HG03575 (cell line): ENCODE results near the gene CPA2.
"Not testable (repeated sequence)": the region's sequence is repeated elsewhere in the genome, so short reads cannot be mapped to it uniquely, and the experiment has no call there.

Experiments
- ATAC-seq: cut with Tn5 transposase; IDR thresholded peaks from one replicate; pipeline ENCODE4 v1.9.1; 2021; ENCODE audit not compliant: unreplicated experiment, insufficient number of reproducible peaks, low FRiP score; ENCODE audit errors: extremely low read depth

Gene CPA2

DNA sequence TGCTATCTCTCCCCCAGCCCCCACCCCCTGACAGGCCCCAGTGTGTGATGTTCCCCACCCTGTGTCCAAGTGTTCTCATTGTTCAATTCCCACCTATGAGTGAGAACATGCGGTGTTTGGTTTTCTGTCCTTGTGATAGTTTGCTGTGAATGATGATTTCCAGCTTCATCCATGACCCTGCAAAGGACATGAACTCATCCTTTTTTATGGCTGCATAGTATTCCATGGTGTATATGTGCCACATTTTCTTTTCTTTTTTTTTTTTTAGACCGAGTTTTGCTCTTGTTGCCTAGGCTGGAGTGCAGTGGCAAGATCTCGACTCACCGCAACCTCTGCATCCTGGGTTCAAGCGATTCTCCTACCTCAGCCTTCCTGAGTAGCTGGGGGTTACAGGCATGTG is 17.8 kb upstream of the CPA2 start:
- ATAC-seq: not testable (repeated sequence)

DNA sequence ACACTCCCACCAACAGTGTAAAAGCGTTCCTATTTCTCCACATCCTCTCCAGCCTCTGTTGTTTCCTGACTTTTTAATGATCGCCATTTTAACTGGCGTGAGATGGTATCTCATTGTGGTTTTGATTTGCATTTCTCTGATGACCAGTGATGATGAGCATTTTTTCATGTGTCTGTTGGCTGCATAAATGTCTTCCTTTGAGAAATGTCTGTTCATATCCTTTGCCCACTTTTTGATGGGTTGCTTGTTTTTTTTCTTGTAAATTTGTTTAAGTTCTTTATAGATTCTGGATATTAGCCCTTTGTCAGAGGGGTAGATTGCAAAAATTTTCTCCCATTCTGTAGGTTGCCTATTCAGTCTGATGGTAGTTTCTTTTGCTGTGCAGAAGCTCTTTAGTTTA is 17.0 kb upstream of the CPA2 start:
- not testable (repeated sequence) for ATAC-seq

DNA sequence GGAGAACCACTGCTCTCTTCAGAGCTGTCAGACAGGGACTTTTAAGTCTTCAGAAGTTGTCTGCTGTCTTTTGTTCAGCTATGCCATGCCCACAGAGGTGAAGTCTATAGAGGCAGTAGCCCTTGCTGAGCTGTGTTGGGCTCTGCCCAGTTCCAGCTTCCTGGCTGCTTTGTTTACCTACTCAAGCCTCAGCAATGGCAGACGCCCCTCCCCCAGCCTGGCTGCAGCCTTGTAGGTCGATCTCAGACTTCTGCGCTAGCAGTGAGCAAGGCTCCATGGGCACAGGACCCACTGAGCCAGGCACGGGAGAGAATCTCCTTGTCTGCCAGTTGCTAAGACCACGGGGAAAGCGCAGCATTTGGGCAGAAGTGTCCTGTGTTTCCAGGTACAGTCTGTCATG is 12.1 kb upstream of the CPA2 start:
- ATAC-seq: no peak

DNA sequence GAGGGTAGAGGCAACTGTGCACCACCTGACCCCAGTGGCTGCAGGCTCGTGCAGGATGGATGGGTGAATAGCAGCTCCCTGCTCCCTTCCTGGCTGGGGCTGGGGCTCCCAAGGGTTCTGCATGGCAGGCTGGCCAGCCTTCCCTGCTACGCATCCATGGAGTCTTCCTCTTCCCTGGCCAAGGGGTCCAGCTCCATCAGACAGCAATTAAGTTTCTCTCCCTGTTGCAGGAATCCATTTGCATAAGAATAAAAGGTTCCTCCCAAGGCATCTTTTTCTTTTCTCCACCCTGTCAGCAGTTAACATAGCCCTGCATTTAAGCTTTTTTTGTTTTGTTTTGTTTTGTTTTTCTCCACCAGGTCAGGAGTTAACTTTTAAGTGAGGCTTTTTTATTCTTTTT is 10.0 kb upstream of the CPA2 start:
- no peak for ATAC-seq

DNA sequence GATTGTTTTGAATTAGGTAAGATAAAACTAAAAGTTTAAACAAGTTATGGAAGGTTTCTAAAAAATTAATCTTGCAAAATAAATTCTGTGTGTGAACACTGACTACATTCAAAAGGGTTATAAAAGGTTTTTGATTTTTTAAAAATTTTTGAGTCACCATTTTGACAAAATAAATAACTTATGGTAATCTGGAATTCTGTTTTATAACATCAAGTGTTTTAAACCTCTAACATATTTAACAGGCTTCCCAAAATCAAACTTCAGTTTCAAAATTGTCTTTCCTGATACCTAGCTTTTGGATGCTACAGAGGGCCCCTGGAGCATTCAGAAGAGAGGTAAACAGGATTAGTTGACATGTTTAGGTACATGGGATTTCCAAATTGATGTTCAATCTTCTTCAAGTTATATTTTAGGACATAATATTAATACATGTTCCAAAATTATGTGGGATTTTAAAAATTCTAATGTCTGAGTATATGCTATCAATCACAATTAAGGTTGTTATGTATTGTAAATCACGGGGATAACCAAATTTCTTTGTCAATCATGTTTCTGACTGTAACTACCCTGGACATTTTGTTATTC is 8.1 kb upstream of the CPA2 start:
- no peak for ATAC-seq

DNA sequence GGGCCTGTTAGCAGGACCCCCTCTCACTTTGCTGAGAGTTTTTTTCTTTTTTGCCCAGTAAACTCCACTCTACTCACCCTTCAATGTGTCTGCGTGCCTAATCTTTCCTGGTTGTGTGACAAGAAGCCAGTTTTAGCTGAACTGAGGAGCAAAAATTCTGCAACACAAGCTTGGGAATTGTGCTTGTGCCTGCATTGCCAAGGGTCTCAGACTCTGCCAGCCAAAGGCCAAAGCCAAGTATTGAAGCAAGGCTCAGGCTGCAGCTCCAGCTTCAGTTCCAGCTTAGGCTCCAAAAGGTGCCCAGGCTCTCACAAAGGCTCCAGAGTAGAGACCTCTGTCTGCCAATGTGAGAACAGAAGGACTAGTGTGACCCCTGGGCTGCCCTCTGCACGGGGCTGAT is 4.2 kb upstream of the CPA2 start:
- ATAC-seq: no peak

DNA sequence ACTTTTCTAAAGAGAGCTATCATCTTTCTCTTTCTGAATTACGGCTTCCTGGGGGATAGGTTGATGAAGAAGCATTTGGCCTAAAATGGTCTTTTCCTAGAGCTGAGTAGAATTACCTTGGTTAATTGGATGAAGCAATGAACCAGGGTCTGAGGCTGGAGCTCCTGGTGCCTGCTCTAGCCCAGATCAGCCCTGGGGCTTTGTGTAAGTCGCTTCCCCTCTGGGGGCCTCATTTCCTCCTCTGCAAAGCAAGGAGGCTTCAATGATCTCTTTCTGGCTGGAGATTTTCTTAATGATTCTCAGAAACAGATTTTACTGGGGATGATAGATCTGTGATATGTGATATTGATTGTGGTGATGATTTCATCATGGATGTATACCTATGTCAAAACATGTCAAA is 3.5 kb upstream of the CPA2 start:
- ATAC-seq: no peak

DNA sequence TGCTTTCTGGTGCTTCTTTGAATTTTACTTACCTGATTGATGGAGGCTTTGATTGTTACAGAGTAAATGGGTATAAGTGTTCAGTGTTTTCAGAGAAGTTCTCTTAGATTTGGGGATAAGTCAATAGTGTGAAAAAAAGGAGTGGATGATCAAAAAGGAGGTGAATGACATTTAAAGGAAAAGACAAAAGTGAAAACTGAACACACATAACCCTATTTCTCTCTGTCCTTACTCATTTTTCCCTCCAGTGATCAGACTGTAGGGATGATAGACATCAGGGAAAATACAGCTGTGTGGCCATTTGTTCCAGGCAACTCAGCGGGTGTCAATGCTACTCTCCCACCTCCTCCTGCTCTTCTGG is 278 bp downstream of the CPA2 start:
- ATAC-seq: no peak

DNA sequence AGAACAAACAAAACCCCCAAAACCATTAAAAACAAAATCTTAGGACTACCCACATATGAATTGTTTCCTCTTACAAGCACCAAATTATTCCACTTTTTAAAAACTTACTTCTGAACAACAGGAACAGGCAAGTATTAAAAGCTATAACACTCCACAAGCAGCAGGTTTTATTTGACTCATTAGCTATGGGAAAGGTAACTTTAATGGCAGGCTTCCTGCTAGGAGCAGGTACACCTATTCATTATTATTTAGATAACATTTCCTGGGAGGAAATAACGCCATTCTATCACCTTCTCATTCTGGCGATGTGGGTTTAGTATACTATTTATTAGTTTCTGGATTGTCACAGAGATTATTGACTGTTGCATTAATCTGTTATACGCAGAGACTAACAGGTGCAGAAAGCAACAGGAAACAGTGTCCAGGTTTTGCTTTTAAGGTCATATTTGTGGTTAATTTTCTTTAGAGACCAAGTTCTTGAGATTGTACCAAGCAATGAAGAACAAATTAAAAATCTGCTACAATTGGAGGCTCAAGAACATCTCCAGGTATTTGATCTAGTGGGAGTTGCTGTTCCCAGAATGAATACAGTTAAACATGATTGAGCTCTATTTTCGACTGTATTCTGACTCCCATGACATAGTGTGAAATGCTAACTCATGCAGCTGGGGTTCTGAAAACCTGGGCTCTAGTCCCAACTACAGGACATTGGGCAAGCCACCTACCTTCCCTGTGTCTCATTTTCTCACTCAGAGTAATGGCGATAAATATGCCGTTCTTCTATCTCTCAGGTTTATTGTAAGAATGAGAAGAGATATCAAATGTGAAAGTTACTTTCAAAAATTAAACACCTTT is 2.0 kb downstream of the CPA2 start:
- ATAC-seq: no peak

DNA sequence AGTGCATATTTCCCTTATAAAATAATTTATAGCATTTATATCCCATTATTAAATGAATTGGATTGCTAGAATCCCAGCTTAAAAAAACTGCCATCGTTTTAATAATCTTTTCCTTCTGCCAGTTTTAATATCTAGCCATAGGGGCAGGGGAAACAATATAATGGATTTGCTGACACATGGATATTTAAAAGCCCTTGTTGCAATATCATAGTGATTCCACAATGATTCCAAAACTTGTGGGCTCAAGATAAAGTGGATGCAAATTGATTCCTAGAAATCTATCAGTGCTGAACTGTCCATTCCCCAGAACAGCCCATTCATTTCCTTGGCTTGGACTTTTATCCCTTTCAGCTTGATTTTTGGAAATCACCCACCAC is 2.6 kb downstream of the CPA2 start:
- ATAC-seq: no peak

DNA sequence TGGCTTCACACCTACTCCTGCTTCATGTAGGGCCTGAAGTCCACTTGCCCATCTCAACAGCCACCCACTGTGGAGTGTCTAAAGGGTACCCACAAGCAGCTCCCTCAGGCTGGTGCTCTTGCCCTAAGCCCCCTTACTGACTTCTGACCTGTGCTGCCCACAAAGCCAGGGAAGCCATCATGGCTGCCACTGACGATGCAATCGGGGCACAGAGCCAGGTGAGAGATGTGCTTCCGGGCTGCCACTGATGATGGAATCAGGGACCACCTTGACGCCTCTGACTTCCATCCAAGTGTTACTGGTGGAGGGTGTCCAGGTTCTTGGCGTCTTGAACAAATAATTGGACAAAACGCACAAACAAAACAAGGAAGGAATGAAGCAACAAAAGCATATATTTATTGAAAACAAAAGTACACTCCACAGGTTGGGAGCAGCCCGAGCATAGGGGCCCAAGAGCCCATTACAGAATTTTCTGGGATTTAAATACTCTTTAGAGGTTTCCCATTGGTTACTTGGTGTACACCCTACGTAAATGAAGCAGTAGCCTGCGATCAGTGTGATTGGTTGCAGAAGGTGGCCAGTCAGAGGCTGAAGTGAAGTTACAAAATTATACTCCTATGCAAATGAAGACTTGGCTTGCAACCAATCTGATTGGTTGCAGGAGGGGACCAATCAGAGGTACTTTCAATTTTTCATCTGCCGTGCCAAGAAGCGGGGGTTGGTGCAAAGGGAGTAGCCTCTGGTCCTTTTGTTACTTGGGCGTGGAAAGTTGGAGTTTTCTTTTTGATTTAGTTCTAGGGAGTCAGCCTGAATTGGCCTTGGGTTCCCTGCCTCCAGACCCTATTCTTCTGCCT is 4.5 kb downstream of the CPA2 start:
- ATAC-seq: no peak

DNA sequence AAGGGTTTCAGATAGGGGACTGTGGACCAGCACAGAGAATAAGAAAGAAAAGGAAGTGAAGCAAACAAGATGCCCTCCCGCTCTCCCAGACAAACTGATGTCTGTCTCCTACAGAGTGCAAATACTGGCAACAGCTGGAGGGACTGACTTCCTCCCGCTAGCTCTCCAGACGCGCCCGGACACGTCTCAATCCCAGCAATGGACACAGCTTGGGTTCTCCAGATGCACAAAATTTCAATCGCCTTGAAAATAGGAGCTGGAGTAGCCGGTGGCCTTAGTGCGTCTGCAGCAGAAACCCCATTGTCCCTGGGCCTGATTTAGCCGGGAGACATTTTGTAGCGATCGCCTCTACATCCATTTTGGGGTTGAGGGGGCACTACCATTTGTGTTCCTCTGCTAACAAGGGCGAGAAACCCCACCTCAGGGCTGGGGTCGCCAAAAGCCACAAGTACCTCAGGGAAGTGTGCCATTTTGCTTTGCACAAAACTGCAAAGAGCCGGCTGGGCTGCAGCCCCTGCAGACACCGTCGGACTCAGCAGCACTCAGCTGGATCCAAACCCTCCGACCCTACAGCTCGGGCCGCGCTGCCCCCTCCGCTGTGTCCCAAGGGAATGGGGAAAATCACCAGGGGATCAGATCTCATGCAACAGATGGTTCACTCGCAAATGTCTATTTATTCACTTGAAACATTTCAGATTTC is 5.9 kb downstream of the CPA2 start:
- ATAC-seq: no peak

DNA sequence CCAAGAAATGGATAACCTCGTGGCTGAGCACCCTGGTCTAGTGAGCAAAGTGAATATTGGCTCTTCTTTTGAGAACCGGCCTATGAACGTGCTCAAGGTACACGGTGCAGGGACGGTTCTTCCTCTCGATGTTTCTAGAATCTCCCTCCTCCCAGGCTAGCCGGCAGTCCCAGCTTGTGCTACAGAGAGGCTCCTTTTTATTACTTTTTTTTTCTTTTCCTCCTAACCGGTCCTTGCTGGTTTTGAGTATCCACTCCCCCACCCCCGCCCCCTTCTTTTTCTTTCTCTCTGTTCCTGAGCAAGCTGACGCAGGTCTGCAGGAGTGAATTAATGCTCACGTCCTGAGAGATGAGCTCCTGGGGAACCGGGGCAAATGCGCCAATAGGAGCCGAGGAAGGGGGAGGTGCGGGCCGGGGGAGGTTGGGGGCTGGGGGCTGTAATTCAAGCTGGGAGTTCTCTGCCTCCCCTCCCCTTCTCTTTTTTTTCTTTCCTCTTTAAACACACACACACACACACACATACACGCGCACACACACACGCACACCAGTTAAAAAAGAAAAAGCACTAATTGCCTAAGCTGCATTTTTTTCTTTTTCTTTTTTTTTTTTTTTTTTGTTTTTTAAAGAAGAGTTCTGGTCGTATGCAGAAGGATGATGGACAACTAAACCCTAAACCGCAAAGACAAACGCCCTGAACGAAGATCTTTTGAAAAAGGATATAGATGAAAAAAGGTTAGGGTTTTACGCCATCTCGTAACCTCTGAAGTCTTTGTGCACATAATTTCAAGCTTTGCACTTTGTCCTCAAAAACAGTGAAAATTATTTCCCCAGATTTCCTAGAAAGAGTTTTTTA is 6.6 kb downstream of the CPA2 start:
- no peak for ATAC-seq

DNA sequence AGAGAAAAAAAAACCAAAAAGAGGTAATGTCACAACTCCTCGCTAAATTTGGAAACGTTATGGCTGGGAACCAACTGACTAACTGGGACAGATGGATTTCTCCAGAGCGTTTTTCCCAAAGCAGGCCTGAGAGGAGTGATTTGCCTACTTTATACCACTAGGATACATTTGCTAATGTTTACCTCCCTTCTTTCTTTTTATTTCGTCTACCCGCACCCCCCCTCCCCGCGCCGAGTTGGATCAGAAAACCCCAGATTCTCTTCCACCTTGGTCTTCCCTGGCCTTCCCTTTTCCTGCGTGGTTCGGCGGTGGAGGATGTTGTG is 7.2 kb downstream of the CPA2 start:
- no peak for ATAC-seq

DNA sequence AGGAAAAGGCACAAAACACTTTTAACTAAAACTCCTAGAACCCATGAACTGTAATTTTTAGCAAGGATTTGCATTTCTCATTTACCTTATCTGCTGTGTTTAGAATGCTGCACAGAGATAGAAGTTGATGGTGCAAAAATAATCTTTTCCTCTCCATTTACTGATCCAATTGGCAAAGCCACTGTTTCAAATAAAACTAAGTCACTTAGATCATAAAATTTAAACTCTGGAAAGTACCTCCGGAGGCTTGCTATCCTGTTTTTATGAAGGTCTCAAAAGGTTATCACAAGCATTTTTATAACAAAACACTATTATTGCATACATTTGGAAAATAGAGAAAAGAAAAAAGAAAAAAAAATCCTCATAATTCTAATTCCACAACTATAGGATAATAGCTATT is 7.6 kb downstream of the CPA2 start:
- ATAC-seq: no peak

DNA sequence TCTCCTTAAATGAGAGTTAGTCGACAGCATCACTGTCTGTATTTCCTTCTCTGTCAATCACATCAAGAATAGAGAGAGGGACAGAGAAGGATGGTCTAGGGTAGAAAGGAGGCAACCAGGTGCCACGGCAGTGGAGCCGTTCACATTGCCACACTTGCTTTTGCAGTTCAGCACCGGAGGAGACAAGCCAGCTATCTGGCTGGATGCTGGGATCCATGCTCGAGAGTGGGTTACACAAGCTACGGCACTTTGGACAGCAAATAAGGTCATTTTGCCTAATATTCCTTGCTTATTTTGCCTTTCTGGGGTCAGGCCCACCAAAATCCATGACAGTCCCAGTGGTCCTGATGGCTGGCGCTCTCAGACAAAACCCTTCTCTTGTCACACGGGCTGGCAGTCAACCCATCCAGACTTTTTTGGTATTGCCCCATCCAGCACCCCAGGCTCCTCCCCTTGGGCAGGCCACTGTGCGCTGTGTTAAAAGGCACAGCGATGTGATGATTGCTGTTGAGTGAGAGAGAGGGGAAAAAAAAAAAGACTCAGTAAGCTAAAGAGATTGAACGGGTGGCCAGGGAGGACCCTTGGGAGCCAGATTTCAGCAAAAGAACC is 8.4 kb downstream of the CPA2 start:
- no peak for ATAC-seq

DNA sequence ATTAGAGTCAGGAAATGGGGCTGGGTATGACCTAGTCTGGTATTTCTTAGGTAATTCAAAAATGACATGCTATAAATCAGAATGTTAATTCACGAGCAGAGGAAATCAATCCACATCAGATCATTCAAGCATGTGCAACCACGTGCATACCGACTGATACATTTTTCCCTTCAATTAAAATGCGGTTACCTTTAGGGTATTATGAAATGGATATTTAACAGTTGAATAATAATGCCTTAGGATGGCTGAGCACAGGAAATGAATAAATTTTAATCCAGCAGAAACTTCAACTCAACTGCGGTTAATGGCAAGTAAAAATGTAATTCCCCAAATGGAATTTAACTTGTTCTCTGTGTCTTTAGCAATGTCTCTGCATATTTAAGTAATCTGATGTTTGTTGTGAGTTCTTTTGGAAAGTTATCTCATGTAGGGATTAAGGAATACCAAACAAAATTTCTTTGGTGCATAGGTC is 9.2 kb downstream of the CPA2 start:
- no peak for ATAC-seq
